GM19324 (cell line): ENCODE data around the gene PRDM11.

Experiments used
- ATAC-seq: cut with Tn5 transposase; IDR thresholded peaks from one replicate; pipeline ENCODE4 v1.9.1; 2021; ENCODE audit warnings: mild to moderate bottlenecking, moderate library complexity; ENCODE audit not compliant: unreplicated experiment, low FRiP score

Gene PRDM11

GRCh38 chr11:45258982-45259530, 112.6 kb downstream of the PRDM11 start:
- no peak for ATAC-seq

GRCh38 chr11:45259592-45259991, 113.2 kb downstream of the PRDM11 start:
- ATAC-seq: no peak

GRCh38 chr11:45260071-45260470, 113.6 kb downstream of the PRDM11 start:
- no peak for ATAC-seq

- no peak for ATAC-seq
Measured at GRCh38 chr11:45262900-45263299, 116.5 kb downstream of the PRDM11 start.

GRCh38 chr11:45263773-45264172, 117.3 kb downstream of the PRDM11 start:
- ATAC-seq: no peak

- no peak for ATAC-seq
Measured at GRCh38 chr11:45264839-45265515, 118.5 kb downstream of the PRDM11 start.

- ATAC-seq: no peak
Measured at GRCh38 chr11:45265969-45266675, 119.7 kb downstream of the PRDM11 start.

GRCh38 chr11:45266676-45267020, 120.2 kb downstream of the PRDM11 start:
- no peak for ATAC-seq

GRCh38 chr11:45267052-45267451, 120.6 kb downstream of the PRDM11 start:
- ATAC-seq: no peak

GRCh38 chr11:45267652-45268299, 121.3 kb downstream of the PRDM11 start:
- ATAC-seq: no peak

GRCh38 chr11:45269678-45270077, 123.2 kb downstream of the PRDM11 start:
- ATAC-seq: no peak

GRCh38 chr11:45270946-45271716, 124.7 kb downstream of the PRDM11 start:
- ATAC-seq: no peak

- ATAC-seq: no peak
Measured at GRCh38 chr11:45272701-45273100, 126.3 kb downstream of the PRDM11 start.

- no peak for ATAC-seq
Measured at GRCh38 chr11:45273509-45273908, 127.1 kb downstream of the PRDM11 start.

- ATAC-seq: no peak
Measured at GRCh38 chr11:45274206-45274605, 127.8 kb downstream of the PRDM11 start.

GRCh38 chr11:45275828-45276227, 129.4 kb downstream of the PRDM11 start:
- ATAC-seq: no peak

GRCh38 chr11:45278714-45279113, 132.3 kb downstream of the PRDM11 start:
- ATAC-seq: no peak

GRCh38 chr11:45279645-45280044, 133.2 kb downstream of the PRDM11 start:
- ATAC-seq: no peak

- ATAC-seq: no peak
Measured at GRCh38 chr11:45280449-45280848, 134.0 kb downstream of the PRDM11 start.

- ATAC-seq: no peak
Measured at GRCh38 chr11:45282081-45282480, 135.6 kb downstream of the PRDM11 start.
